ENCODE results near the gene NFATC2.

The NFATC2 gene

GRCh38 chr20:51507216-51508036 is 35.1 kb downstream of the NFATC2 start:
- Histone ChIP-seq H3K9me3 (ENCODE audit: severe bottlenecking) (no peaks in the 10 kb centered on the region), H3K4me3 (ENCODE audit: low read depth, low read length) (no peak overlapping the region), H3K27ac (no peak overlapping the region), H3K27me3 (ENCODE audit: insufficient read depth, low read depth, severe bottlenecking) (peaks cover 86% of the 10 kb centered on the region), H3K36me3 (no peaks in the 10 kb centered on the region)
- no peak for DNase-seq
- no peak for TF ChIP-seq CTCF (IDR thresholded peaks at IDR 0.05; ENCODE audit: low read depth, low read length)

- no peak for DNase-seq
- no peaks in the 10 kb centered on the region for H3K36me3 ChIP-seq
- TF ChIP-seq CTCF (IDR thresholded peaks at IDR 0.05; ENCODE audit: low read depth, low read length) = no peak
- H3K27ac ChIP-seq = no peak overlapping the region
- H3K27me3 ChIP-seq (ENCODE audit: insufficient read depth, low read depth, severe bottlenecking) = peaks cover 84% of the 10 kb centered on the region
- no peak overlapping the region for H3K4me3 ChIP-seq (ENCODE audit: low read depth, low read length)
- no peaks in the 10 kb centered on the region for H3K9me3 ChIP-seq (ENCODE audit: severe bottlenecking)
These were observed 35.8 kb downstream of the NFATC2 start for GRCh38 chr20:51506527-51507215.

GRCh38 chr20:51505566-51505965 is 37.0 kb downstream of the NFATC2 start:
- no peak for DNase-seq
- no peaks in the 10 kb centered on the region for H3K36me3 ChIP-seq
- no peak overlapping the region for H3K27ac ChIP-seq
- no peak for TF ChIP-seq CTCF (IDR thresholded peaks at IDR 0.05; ENCODE audit: low read depth, low read length)
- H3K9me3 ChIP-seq (ENCODE audit: severe bottlenecking) = no peaks in the 10 kb centered on the region
- H3K4me3 ChIP-seq (ENCODE audit: low read depth, low read length) = no peak overlapping the region
- peaks cover 84% of the 10 kb centered on the region for H3K27me3 ChIP-seq (ENCODE audit: insufficient read depth, low read depth, severe bottlenecking)

GRCh38 chr20:51503376-51503775 is 39.1 kb downstream of the NFATC2 start:
- TF ChIP-seq CTCF (IDR thresholded peaks at IDR 0.05; ENCODE audit: low read depth, low read length) = no peak
- Histone ChIP-seq H3K9me3 (ENCODE audit: severe bottlenecking) (no peaks in the 10 kb centered on the region), H3K27ac (no peak overlapping the region), H3K27me3 (ENCODE audit: insufficient read depth, low read depth, severe bottlenecking) (peaks cover 76% of the 10 kb centered on the region), H3K4me3 (ENCODE audit: low read depth, low read length) (no peak overlapping the region), H3K36me3 (no peaks in the 10 kb centered on the region)
- no peak for DNase-seq

- TF ChIP-seq CTCF (IDR thresholded peaks at IDR 0.05; ENCODE audit: low read depth, low read length) = no peak
- no peak overlapping the region for H3K27ac ChIP-seq
- H3K4me3 ChIP-seq (ENCODE audit: low read depth, low read length) = no peak overlapping the region
- H3K27me3 ChIP-seq (ENCODE audit: insufficient read depth, low read depth, severe bottlenecking) = peaks cover 79% of the 10 kb centered on the region
- no peaks in the 10 kb centered on the region for H3K9me3 ChIP-seq (ENCODE audit: severe bottlenecking)
- no peak for DNase-seq
- H3K36me3 ChIP-seq = no peaks in the 10 kb centered on the region
These were observed 41.6 kb downstream of the NFATC2 start for GRCh38 chr20:51500936-51501335.
